ENCODE data around the gene OTUD5.
"Not testable (repeated sequence)": the region's sequence is repeated elsewhere in the genome, so short reads cannot be mapped to it uniquely, and the experiment has no call there.

Gene OTUD5

DNA sequence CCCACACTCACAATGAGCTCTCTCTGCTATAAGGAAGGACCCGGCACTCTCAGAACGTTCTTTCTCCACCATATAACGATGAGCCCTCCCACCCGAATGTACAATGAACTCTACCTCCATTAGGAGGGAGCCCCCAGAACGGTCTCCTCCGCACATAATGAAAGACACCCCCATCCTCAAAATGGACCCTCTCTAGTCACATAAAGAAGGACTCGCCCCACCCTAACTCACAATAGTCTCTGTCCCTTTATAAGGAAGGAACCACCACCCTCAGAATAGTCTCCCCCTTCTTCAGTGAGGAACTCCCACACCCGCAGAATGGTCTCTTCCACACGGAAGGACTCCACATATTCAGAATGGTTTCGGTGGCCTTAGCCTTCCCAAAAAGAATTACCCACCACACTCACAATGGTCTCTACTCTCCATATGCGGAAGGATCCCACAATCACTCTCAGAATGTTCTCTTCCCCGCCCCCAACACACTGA, 46.4 kb downstream of the OTUD5 start:
- DNase-seq = no peak

DNA sequence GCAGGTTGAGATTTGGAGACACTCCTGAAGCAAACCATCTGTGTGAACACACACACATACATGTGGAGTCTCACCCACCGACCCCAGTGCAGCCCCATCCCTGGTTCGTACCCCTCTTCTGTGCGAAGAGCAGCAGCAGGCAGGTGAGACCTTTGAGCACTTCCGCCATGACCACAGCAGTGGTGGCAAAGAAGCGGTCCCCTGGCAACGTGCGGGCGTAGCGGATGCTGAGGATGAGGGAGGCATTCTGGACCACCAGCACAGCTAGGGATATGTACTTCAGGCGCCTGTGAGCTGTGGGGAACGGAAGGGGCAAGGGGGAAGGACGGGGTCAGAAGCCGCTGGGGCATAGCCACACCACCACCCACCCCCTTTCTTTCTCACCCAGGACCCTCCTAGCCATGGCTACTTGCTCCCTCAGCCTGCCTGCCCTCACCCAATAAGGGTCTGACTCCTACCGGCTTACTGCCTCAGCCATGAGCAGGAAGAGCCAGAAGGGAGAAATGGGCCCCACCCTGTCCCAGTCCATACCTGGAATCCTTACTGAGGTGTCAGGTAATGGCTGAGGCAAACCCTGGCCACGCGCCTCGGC, 47.6 kb downstream of the OTUD5 start:
- DNase-seq = no peak

- no peak for DNase-seq
These were observed 48.8 kb downstream of the OTUD5 start for GRCh38 chrX:48908600-48908999.

DNA sequence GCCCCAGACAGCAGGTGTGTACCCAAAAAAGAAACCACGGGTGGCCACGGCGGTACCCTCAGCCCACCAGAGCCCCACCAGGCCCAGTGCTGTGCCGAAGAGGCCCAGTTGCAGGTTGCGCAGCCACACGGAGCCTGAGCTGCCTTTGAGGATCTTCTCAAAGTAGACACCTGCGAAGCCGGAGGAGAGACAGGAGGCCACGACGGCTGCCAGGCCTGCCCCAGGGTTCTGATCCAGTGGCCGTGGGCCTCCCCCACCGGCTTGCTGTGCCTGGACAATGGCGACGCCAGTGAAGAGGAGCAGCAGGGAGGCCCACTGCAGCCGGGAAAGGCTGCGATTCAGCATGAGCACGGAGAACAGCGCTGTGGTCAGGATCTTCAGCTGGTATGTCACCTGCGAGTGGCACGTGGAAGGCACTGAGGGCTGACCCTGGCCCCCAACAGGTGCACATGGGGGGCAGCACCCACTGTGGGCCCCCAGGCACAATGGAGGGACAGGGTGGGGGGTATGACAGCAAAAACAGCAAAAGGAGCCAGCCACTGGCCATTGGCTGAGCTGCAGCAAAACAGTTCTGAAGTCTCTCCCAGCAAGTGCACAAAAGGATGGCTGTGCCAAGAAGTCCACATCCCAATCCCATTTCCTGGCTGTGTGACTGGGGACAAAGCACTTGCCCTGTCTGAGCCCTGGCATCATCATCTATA, 52.2 kb downstream of the OTUD5 start:
- no peak for DNase-seq

- no peak for DNase-seq
These were observed 52.8 kb downstream of the OTUD5 start for GRCh38 chrX:48904626-48905025.

- no peak for DNase-seq
These were observed 53.2 kb downstream of the OTUD5 start for GRCh38 chrX:48904180-48904579.

- no peak for DNase-seq
These were observed 54.1 kb downstream of the OTUD5 start for GRCh38 chrX:48903290-48903689.

GRCh38 chrX:48902776-48903175, 54.6 kb downstream of the OTUD5 start:
- no peak for DNase-seq

DNA sequence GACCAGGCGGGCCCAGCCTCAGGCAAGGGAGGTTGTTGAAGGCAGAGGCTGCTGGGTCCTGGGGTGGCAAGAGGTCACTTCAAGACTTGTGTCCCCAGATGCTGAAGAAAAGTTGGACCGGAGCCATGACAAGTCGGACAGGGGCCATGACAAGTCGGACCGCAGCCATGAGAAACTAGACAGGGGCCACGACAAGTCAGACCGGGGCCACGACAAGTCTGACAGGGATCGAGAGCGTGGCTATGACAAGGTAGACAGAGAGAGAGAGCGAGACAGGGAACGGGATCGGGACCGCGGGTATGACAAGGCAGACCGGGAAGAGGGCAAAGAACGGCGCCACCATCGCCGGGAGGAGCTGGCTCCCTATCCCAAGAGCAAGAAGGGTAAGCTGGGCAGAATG, 55.3 kb downstream of the OTUD5 start:
- DNase-seq = no peak

GRCh38 chrX:48901069-48901468, 56.3 kb downstream of the OTUD5 start:
- DNase-seq = no peak

GRCh38 chrX:48899078-48899410, 58.4 kb downstream of the OTUD5 start:
- no peak for DNase-seq

- DNase-seq = peak; percentile 82
These were observed 59.6 kb downstream of the OTUD5 start, which contains the start of the genes PQBP1 and TIMM17B for GRCh38 chrX:48897625-48898306. Gene PQBP1, plus strand, starts transcription at chrX:48897930. Its CDS starts 580 bp downstream, at chrX:48898510. Gene TIMM17B, minus strand, starts transcription at chrX:48897768. Its CDS starts 19 bp downstream, at chrX:48897749.

DNA sequence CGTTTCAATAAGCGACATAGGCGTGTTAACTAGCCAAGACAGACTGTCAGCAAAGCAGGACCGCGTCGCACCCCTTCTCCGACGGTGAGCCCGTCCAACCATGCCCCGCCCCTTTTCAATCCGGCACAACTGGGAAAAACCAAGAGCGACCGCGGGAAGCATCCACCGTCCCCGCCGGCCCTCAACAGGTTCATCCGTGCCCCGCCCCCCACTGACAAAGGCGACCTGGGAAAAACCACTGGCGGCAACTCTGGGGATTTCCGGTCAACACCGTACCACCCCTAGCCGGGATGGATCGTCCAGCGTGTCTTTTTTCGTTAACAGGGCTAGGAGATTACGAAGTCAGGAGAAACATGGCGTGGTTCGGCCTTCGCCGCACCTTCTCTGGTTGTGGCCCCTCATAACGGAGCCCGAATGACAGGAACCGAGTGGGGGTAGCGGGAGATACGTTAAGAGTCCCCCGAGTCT, 60.2 kb downstream of the OTUD5 start:
- DNase-seq = peak; percentile 59

DNA sequence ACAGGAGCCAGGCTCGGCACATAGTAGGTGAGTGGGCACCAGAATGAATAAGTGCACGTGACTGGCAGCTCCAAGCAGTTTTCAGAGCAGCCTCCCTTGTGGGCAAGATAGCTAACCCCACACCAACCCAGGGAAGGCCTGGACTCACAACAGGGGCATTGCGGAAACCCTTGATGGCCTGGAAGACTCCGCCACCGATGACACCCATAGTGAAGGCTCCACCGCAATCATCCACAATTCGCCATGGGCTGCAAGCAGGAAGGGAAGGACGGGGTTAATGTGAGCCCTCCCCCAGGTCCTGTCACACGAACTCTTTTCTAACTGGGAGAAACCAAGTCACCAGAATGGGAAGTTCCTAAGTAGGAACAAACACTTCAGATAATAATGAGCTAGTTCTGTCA, 60.8 kb downstream of the OTUD5 start:
- DNase-seq = no peak

DNA sequence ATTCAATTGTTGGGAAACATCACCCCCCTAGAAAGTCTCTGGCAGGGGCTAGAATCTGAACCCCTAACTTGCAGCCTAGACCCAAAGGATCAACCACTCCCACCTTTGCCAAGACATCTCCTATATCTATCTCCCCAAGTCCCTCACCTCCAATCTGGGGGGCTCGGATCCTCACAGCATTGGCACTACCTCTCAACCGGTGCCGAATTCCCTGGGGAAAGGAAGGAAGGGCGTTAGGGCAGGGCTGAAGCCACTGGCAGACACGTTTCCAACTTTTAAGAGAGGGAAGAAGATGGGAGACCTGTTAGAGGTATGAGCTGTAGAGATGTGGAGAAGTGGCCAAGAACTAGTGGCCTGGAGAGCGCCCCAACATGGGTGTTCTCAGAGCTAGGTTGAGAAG, 62.5 kb downstream of the OTUD5 start:
- DNase-seq = no peak

DNA sequence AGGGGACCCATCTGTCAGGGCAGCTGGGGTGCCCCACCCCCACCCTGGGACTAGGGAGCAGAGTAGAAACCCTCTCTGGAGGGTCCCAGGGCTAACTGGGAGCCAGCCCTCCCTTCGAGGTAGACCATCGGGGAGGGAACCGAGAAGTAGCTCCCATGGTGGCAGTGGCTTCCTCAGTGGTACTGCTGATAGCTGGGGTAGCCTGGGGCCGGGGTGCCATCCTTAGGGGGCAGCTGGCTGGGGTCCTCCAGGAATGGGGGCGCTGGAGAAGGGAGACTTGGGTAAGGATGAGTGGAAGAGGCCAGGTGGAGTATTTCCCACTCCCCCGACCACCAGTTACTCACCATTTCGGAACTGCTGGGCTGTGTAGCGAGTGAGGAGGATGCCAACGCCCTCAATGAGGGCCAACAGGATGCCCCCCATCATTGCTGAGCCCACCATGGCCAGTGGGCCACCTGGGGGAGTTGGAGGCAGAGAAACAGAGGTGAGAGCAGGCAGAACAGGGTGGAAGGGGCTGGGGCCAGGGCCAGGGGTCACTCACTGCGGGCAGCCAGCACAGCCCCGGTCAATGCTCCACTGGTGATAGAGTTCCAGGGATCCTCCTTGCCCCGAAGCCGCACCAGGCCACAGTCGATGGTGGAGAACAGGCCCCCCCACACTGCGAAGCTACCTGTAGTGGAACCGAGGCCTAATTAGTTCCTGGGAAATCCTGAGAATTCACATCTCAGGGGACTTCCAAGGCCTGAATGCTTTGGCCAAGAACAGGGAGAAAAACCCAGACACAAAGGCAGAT, 63.7 kb downstream of the OTUD5 start:
- no peak for DNase-seq

DNA sequence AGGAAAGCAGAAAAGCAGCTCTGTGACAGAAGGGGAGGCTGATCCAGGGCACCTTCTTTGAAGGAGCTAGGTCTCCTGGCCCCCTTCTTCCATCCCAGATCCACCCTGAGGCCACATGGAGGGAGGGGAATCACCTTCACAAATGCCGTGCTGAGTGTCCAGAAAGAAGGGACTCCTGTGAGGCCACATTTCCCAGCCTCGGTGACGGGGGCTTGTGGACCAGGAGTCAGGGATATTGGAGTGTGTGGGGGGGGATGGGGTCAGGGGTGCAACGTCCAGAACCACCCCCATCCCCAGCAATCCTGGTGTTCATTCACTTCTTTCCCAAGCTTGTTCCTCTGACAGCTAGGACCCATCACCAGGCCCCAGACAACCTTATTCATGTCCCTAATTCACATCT, 64.5 kb downstream of the OTUD5 start:
- DNase-seq = no peak

DNA sequence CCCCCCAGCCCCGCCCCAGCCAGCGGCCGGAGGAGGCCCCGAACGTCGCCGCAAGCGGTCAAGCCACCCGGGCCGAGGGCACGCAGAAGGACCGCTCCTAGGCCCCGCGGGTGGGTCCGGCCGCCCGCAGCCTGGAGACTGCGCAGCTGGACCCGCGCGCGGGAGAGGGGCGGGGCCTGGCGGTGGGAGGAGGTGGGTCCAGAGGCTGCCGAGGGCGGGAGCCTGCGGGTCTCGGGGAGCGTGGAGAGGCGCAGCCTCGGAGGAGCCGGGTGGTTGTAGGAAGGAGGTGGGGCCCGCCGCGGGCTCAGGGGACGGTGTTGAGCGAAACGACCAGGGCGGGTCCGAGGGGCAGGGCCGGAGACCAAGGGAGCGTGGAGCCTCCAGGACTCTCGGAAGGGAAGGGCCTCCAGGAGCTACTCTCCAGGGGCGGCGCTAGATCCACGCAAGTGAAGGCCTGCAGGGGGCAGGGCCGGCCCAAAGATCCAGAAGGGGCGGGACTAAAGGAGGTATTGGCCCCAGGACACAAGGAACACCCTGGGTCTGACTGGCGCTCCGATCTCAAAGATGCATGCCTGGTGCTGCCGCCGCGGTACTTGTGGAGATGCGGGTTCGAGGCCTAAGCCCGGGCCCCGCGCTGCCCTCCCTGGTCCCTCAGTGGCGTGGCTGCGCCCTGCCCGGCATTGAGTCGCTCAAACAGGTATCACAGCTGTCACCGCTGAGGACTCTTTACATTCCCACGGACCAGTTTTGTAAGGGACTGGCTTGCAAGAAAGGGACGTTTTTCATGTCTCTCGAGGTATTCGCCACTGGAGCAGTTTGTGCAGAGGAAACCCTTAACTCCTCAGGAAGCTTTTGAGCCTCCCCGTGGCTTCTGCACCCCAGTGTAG, 65.8 kb downstream of the OTUD5 start:
- peak; percentile 72 for DNase-seq

- peak; percentile 7 for DNase-seq
These were observed 66.4 kb downstream of the OTUD5 start for GRCh38 chrX:48890934-48891401.

GRCh38 chrX:48890296-48890925, 67.0 kb downstream of the OTUD5 start:
- DNase-seq = no peak

- DNase-seq = not testable (repeated sequence)
These were observed 70.8 kb downstream of the OTUD5 start for GRCh38 chrX:48886586-48886985.

Data from activated CD4-positive, alpha-beta T cell treated with anti-CD3 and anti-CD28 coated beads, Interleukin-2, amount 50 U/mL, for 1 hour (primary cell).